ENCODE data around the gene MSH2. TPM values are rescaled to one million over a fixed set of nuclear protein-coding genes. Genes with fewer than 3 reads are reported as not detected.
A peak's percentile ranks its signal among the peaks of the same experiment; 100 is the strongest.

MSH2 gene
- total and polyA plus RNA-seq, 2 donors (not counting 1 experiment from before 2014, with no cell fraction given), result 15.4 to 19.7 TPM

GRCh38 chr2:47520302-47520630, 117.3 kb downstream of the MSH2 start:
- Histone ChIP-seq H3K79me2 (ENCODE audit: control insufficient read depth, insufficient read depth, low read length) (no peaks in the 10 kb centered on the region), H3K27me3 (ENCODE audit: control insufficient read depth, insufficient read depth, low read length) (peaks cover 20% of the 10 kb centered on the region), H3K4me2 (ENCODE audit: extremely low read depth, insufficient read depth, low read length) (peak overlapping the region; percentile 89), H3K36me3 (ENCODE audit: control insufficient read depth, insufficient read depth, low read length) (no peaks in the 10 kb centered on the region), H3K9ac (ENCODE audit: insufficient read depth, low read length) (no peak overlapping the region), H3K4me1 (ENCODE audit: control insufficient read depth, extremely low read depth, insufficient read depth, low read length) (peaks cover 4% of the 10 kb centered on the region), H2AFZ (ENCODE audit: low read length) (no peak overlapping the region), H3K27ac (ENCODE audit: insufficient read depth, low read length) (no peak overlapping the region), H4K20me1 (ENCODE audit: control insufficient read depth, extremely low read depth, insufficient read depth, low read length) (no peaks in the 10 kb centered on the region), H3K9me3 (ENCODE audit: control insufficient read depth, insufficient read depth, low read depth, low read length) (no peaks in the 10 kb centered on the region), H3K4me3 (replicated peaks in 1 of 4; ENCODE audit: control extremely low read depth in 1 of 4, insufficient read depth in 1 of 4, low read depth in 3 of 4, low read length in 4 of 4) (peak overlapping the region; percentile 4 to 48 (median 40))
- DNase-seq (ENCODE audit: low read depth in 2 of 2), result no peak
- no peak for TF ChIP-seq CTCF (conservative IDR thresholded peaks at IDR 0.05 in 1 of 2, IDR thresholded peaks at IDR 0.05 in 1 of 2; ENCODE audit: low read depth in 1 of 2, low read length in 2 of 2)
- no peak for TF ChIP-seq EZH2 (IDR thresholded peaks at IDR 0.05; ENCODE audit: low read length, missing control alignments)

GRCh38 chr2:47520825-47521665, 118.1 kb downstream of the MSH2 start:
- peak; percentile 55 to 74 for DNase-seq (ENCODE audit: low read depth in 2 of 2)
- TF ChIP-seq CTCF (conservative IDR thresholded peaks at IDR 0.05 in 1 of 2, IDR thresholded peaks at IDR 0.05 in 1 of 2; ENCODE audit: low read depth in 1 of 2, low read length in 2 of 2) (peak; percentile 7 to 32), EZH2 (IDR thresholded peaks at IDR 0.05; ENCODE audit: low read length, missing control alignments) (no peak)
- H3K27me3 ChIP-seq (ENCODE audit: control insufficient read depth, insufficient read depth, low read length), result peaks cover 18% of the 10 kb centered on the region
- H3K9me3 ChIP-seq (ENCODE audit: control insufficient read depth, insufficient read depth, low read depth, low read length), result no peaks in the 10 kb centered on the region
- H2AFZ ChIP-seq (ENCODE audit: low read length), result peak overlapping the region; percentile 86
- peaks cover 4% of the 10 kb centered on the region for H3K4me1 ChIP-seq (ENCODE audit: control insufficient read depth, extremely low read depth, insufficient read depth, low read length)
- H3K4me2 ChIP-seq (ENCODE audit: extremely low read depth, insufficient read depth, low read length), result peak overlapping the region; percentile 89
- H3K9ac ChIP-seq (ENCODE audit: insufficient read depth, low read length), result peak overlapping the region; percentile 4
- no peaks in the 10 kb centered on the region for H3K79me2 ChIP-seq (ENCODE audit: control insufficient read depth, insufficient read depth, low read length)
- H3K36me3 ChIP-seq (ENCODE audit: control insufficient read depth, insufficient read depth, low read length), result no peaks in the 10 kb centered on the region
- no peak overlapping the region for H3K27ac ChIP-seq (ENCODE audit: insufficient read depth, low read length)
- peak overlapping the region; percentile 34 to 55 (median 47) for H3K4me3 ChIP-seq (replicated peaks in 1 of 4; ENCODE audit: control extremely low read depth in 1 of 4, insufficient read depth in 1 of 4, low read depth in 3 of 4, low read length in 4 of 4)
- no peaks in the 10 kb centered on the region for H4K20me1 ChIP-seq (ENCODE audit: control insufficient read depth, extremely low read depth, insufficient read depth, low read length)

- Histone ChIP-seq H3K27me3 (ENCODE audit: control insufficient read depth, insufficient read depth, low read length) (peaks cover 18% of the 10 kb centered on the region), H3K4me1 (ENCODE audit: control insufficient read depth, extremely low read depth, insufficient read depth, low read length) (peaks cover 4% of the 10 kb centered on the region), H3K4me2 (ENCODE audit: extremely low read depth, insufficient read depth, low read length) (peak overlapping the region; percentile 89), H2AFZ (ENCODE audit: low read length) (peak overlapping the region; percentile 86), H3K36me3 (ENCODE audit: control insufficient read depth, insufficient read depth, low read length) (no peaks in the 10 kb centered on the region), H4K20me1 (ENCODE audit: control insufficient read depth, extremely low read depth, insufficient read depth, low read length) (no peaks in the 10 kb centered on the region), H3K9me3 (ENCODE audit: control insufficient read depth, insufficient read depth, low read depth, low read length) (no peaks in the 10 kb centered on the region), H3K9ac (ENCODE audit: insufficient read depth, low read length) (no peak overlapping the region), H3K4me3 (replicated peaks in 1 of 4; ENCODE audit: control extremely low read depth in 1 of 4, insufficient read depth in 1 of 4, low read depth in 3 of 4, low read length in 4 of 4) (peak overlapping the region in 3 of 4 experiments; percentile 34 to 48 (median 35)), H3K27ac (ENCODE audit: insufficient read depth, low read length) (no peak overlapping the region), H3K79me2 (ENCODE audit: control insufficient read depth, insufficient read depth, low read length) (no peaks in the 10 kb centered on the region)
- no peak for DNase-seq (ENCODE audit: low read depth in 2 of 2)
- TF ChIP-seq CTCF (conservative IDR thresholded peaks at IDR 0.05 in 1 of 2, IDR thresholded peaks at IDR 0.05 in 1 of 2; ENCODE audit: low read depth in 1 of 2, low read length in 2 of 2), result no peak
- TF ChIP-seq EZH2 (IDR thresholded peaks at IDR 0.05; ENCODE audit: low read length, missing control alignments), result no peak
Measured at GRCh38 chr2:47521666-47522285, 118.8 kb downstream of the MSH2 start.
